ENCODE measurements around the gene DUSP6. TPM values are rescaled to one million over a fixed set of nuclear protein-coding genes. Genes with fewer than 3 reads are reported as not detected.
A peak's percentile ranks its signal among the peaks of the same experiment; 100 is the strongest.
"Not testable (repeated sequence)": the region's sequence is repeated elsewhere in the genome, so short reads cannot be mapped to it uniquely, and the experiment has no call there.

The DUSP6 gene
- total RNA-seq, 4 donors from 2014 or later: 33.1 to 71.0 (median 46.7) TPM

GRCh38 chr12:89340861-89341260, 11.4 kb downstream of the DUSP6 start:
- Histone ChIP-seq H3K36me3 (no peaks in the 10 kb centered on the region), H3K27me3 (no peaks in the 10 kb centered on the region), H3K9me3 (no peaks in the 10 kb centered on the region), H3K27ac (no peak overlapping the region), H3K4me3 (no peak overlapping the region), H3K4me1 (peaks cover 0 to 15% (median 2%) of the 10 kb centered on the region in 4 donors)
- DNase-seq: no peak
- TF ChIP-seq POLR2A (IDR thresholded peaks at IDR 0.05) (no peak), CTCF (IDR thresholded peaks at IDR 0.05) (no peak)

- TF ChIP-seq POLR2A (IDR thresholded peaks at IDR 0.05): no peak
- TF ChIP-seq CTCF (IDR thresholded peaks at IDR 0.05): no peak
- Histone ChIP-seq H3K4me1 (peaks cover 0 to 2% (median 0%) of the 10 kb centered on the region in 4 donors), H3K9me3 (no peaks in the 10 kb centered on the region), H3K27me3 (no peaks in the 10 kb centered on the region), H3K36me3 (no peaks in the 10 kb centered on the region), H3K27ac (no peak overlapping the region), H3K4me3 (no peak overlapping the region)
- DNase-seq: no peak
These were observed 12.8 kb downstream of the DUSP6 start for GRCh38 chr12:89339526-89339925.

GRCh38 chr12:89337136-89337535, 15.2 kb downstream of the DUSP6 start:
- not testable (repeated sequence) for H3K27me3 ChIP-seq, H3K27ac ChIP-seq, H3K4me1 ChIP-seq, H3K4me3 ChIP-seq, H3K36me3 ChIP-seq, H3K9me3 ChIP-seq, DNase-seq

GRCh38 chr12:89335452-89336244, 16.7 kb downstream of the DUSP6 start:
- TF ChIP-seq CTCF (IDR thresholded peaks at IDR 0.05) (no peak), POLR2A (IDR thresholded peaks at IDR 0.05) (no peak)
- no peaks in the 10 kb centered on the region for H3K27me3 ChIP-seq
- peaks cover 0 to 4% (median 0%) of the 10 kb centered on the region in 4 donors for H3K4me1 ChIP-seq
- H3K9me3 ChIP-seq: no peaks in the 10 kb centered on the region
- no peak overlapping the region for H3K4me3 ChIP-seq
- H3K27ac ChIP-seq: no peak overlapping the region
- H3K36me3 ChIP-seq: no peaks in the 10 kb centered on the region
- no peak for DNase-seq

GRCh38 chr12:89334548-89335169, 17.6 kb downstream of the DUSP6 start:
- H3K9me3 ChIP-seq: no peaks in the 10 kb centered on the region
- H3K27ac ChIP-seq: peak overlapping the region in 1 of 4 donors; percentile 9
- TF ChIP-seq POLR2A (IDR thresholded peaks at IDR 0.05): no peak
- TF ChIP-seq CTCF (IDR thresholded peaks at IDR 0.05): no peak

GRCh38 chr12:89333564-89334252, 18.6 kb downstream of the DUSP6 start:
- H3K9me3 ChIP-seq: no peaks in the 10 kb centered on the region
- no peak for DNase-seq
- peaks cover 0 to 4% (median 0%) of the 10 kb centered on the region in 4 donors for H3K4me1 ChIP-seq
- no peaks in the 10 kb centered on the region for H3K36me3 ChIP-seq
- H3K27me3 ChIP-seq: no peaks in the 10 kb centered on the region
- TF ChIP-seq POLR2A (IDR thresholded peaks at IDR 0.05): no peak
- no peak for TF ChIP-seq CTCF (IDR thresholded peaks at IDR 0.05)
- peak overlapping the region in 1 of 4 donors; percentile 0 for H3K27ac ChIP-seq
- no peak overlapping the region for H3K4me3 ChIP-seq

More at GRCh38 chr12:89334548-89335169, 17.6 kb downstream of the DUSP6 start:
- no peaks in the 10 kb centered on the region for H3K27me3 ChIP-seq
- H3K4me1 ChIP-seq: peaks cover 0 to 4% (median 0%) of the 10 kb centered on the region in 4 donors
- DNase-seq: no peak
- H3K36me3 ChIP-seq: no peaks in the 10 kb centered on the region
- no peak overlapping the region for H3K4me3 ChIP-seq

Data from Peyer's patch (tissue), 4 donors.